Measurements from ENCODE around the gene TAF6.

DNA sequence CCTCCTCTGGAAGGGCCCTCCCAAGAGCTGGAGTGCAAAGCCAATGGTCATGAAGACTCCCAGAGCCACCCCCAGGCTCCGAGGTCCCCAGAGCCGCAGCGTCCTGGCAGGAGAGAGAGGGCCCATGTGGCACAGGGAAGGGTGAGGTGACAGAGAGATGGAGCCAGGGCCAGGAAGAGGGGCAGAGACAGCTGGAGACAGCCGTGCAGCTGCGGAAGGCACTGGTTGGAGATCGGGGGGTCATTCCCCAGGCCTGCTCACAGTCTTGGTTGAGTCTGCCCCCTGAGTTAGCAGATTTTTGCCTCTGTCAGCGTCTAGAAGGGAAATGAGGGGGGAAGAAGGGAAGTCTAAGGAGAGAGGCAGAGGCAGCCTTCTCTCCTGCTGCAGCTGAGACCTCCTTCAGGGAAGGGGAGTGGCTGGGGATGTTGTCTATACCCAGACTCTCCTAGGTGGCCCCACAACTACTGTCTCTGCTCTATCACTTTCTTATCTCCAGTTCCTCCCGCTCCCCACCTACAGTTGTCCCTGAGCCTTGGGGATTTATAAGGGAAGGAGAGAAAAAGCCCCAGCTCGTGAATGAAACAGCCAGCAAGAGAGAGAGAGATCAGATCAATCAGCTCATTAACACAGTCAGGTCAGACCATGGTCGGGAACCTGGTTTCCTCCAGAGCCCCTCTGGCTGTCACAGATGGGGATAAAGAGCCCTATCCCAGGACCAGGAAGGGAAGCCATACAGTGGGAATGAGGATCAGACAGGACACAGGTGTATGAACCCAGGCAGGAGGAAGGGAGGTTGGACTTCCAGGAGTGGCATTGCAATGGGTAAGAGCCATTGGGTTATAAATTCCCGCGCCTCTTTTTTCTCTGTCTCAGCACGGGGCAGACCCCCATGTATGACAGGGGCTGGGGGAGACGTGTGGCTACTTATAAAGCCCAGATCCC, 48.1 kb upstream of the TAF6 start:
- TF ChIP-seq RAD21 (conservative IDR thresholded peaks at IDR 0.05 in 1 of 2, IDR thresholded peaks at IDR 0.05 in 1 of 2) (no peak), PBX3 (IDR thresholded peaks at IDR 0.05) (no peak), RNF2 (IDR thresholded peaks at IDR 0.05; ENCODE audit: borderline replicate concordance, low read depth) (no peak), JUN (IDR thresholded peaks at IDR 0.05) (no peak), KDM1A (IDR thresholded peaks at IDR 0.05; ENCODE audit: low read depth) (no peak), POLR2A (IDR thresholded peaks at IDR 0.05; ENCODE audit: low read length) (no peak), SMC3 (IDR thresholded peaks at IDR 0.05) (no peak)
- TF ChIP-seq, protein P1, sequence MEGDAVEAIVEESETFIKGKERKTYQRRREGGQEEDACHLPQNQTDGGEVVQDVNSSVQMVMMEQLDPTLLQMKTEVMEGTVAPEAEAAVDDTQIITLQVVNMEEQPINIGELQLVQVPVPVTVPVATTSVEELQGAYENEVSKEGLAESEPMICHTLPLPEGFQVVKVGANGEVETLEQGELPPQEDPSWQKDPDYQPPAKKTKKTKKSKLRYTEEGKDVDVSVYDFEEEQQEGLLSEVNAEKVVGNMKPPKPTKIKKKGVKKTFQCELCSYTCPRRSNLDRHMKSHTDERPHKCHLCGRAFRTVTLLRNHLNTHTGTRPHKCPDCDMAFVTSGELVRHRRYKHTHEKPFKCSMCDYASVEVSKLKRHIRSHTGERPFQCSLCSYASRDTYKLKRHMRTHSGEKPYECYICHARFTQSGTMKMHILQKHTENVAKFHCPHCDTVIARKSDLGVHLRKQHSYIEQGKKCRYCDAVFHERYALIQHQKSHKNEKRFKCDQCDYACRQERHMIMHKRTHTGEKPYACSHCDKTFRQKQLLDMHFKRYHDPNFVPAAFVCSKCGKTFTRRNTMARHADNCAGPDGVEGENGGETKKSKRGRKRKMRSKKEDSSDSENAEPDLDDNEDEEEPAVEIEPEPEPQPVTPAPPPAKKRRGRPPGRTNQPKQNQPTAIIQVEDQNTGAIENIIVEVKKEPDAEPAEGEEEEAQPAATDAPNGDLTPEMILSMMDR (IDR thresholded peaks at IDR 0.05), result no peak
- TF ChIP-seq, protein P2, sequence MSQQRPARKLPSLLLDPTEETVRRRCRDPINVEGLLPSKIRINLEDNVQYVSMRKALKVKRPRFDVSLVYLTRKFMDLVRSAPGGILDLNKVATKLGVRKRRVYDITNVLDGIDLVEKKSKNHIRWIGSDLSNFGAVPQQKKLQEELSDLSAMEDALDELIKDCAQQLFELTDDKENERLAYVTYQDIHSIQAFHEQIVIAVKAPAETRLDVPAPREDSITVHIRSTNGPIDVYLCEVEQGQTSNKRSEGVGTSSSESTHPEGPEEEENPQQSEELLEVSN (IDR thresholded peaks at IDR 0.05; ENCODE audit: borderline replicate concordance, low read depth), result no peak
